Measurements from ENCODE around the gene SIGLEC9.

GRCh38 chr19:51096473-51097165, 28.1 kb upstream of the SIGLEC9 start:
- TF ChIP-seq POLR2AphosphoS5 (IDR thresholded peaks at IDR 0.05; ENCODE audit: borderline replicate concordance, low read depth, low read length) (no peak), EZH2 (IDR thresholded peaks at IDR 0.05) (no peak), FOXP2 (optimal IDR thresholded peaks at IDR 0.05; ENCODE audit: control extremely low read depth, extremely low read length, insufficient read depth) (no peak)

All from SK-N-MC (cell line).